ENCODE data around the gene FAM221B. TPM values are rescaled to one million over a fixed set of nuclear protein-coding genes. Genes with fewer than 3 reads are reported as not detected.

The FAM221B gene
- total RNA-seq, 2 experiments from 2014 or later: not detected

DNA sequence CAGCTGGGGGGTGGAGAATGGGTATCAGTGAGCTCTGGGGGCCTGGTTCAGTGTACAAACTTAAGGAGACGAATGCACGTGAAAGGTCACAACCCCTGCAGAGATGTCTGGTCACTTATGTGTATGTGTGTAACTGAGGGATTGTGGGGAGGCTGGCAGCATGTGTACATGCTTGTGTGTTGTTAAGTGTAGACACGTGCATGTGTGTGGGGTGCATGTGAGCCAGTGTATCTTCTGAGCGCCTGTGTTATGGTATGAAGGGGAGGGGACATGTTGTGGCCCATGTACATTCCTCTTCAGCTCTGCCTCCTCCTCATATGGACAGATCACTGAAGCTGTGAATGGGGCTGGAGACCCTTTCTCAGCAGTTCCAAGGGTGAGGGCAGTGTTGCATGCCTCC is 2.5 kb upstream of the FAM221B start:
- H3K4me3 Mint-ChIP-seq: no peak overlapping the region
- CTCF ChIA-PET: interaction anchor here (1.0 to 1.1 kb wide), 2 partner anchors 14 to 32 kb away, joined by 4 read pairs; no protein-coding TSS in a partner anchor
- no peak overlapping the region for H3K27ac Mint-ChIP-seq
- peaks cover 23% of the 10 kb centered on the region for H3K4me1 Mint-ChIP-seq (ENCODE audit: low read depth)
- no peak for DNase-seq
- H3K9me3 Mint-ChIP-seq: no peaks in the 10 kb centered on the region
- intact Hi-C loops (cut with micrococcal nuclease): no loop called here
- no peaks in the 10 kb centered on the region for H3K36me3 Mint-ChIP-seq (ENCODE audit: low read depth)
- H3K27me3 Mint-ChIP-seq (ENCODE audit: low read depth): peaks cover 2% of the 10 kb centered on the region

- CTCF ChIA-PET: no interaction called here
- H3K36me3 Mint-ChIP-seq (ENCODE audit: low read depth): no peaks in the 10 kb centered on the region
- DNase-seq: no peak
- H3K27ac Mint-ChIP-seq: no peak overlapping the region
- H3K4me3 Mint-ChIP-seq: peak overlapping the region; percentile 82
- no peaks in the 10 kb centered on the region for H3K9me3 Mint-ChIP-seq
- H3K4me1 Mint-ChIP-seq (ENCODE audit: low read depth): peaks cover 24% of the 10 kb centered on the region
- peaks cover 2% of the 10 kb centered on the region for H3K27me3 Mint-ChIP-seq (ENCODE audit: low read depth)
- intact Hi-C loops (cut with micrococcal nuclease): loop anchor here (2.0 to 5.0 kb wide), 3 partner anchors 73 to 712 kb away; partner anchors contain the start of genes ATOSB and RECK
These were observed 1.2 kb upstream of the FAM221B start for GRCh38 chr9:35829764-35830096.

DNA sequence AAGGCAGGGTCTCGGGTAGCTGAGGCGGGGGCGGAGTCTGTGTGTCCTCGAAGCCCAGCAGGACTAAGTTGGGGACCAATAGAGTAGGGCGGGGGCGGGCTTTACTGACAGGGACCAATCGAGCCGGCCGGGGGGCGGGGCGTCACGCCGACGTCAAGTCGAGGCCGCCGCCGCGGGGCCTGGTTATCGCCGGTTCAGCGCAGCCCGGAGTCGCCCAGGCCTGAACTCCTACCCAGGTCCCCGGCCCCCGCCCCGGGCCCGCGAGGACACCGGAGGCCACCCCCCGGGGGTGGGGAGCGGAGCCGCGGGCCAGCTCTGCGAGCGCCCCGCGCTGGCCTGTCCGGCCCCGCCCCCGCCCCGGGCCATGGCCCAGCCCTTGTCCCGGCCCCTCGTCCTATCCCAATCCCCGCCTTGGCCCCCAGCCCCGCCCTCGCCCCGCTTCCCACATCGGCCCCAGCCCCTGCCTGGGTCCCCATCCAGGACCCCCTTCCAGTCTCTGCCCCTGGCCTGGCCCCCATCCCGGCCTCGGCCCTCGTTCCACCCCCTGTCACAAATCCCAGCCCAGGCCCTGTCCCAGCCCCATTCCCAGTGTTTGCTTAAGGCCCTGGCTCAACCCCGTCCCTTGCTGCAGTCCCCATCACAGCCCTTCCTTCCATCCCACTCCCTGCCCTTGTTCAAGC is 692 bp upstream of the FAM221B start, which contains the start of gene TMEM8B:
Gene TMEM8B (plus strand): TSS at position 145 of the 680 bp plus-strand sequence. CDS start 220 bp downstream, at position 365.
- Mint-ChIP-seq H3K27ac (peak within 1 kb of the TSS; percentile 59), H3K4me3 (peak within 1 kb of the TSS; percentile 89), H3K27me3 (ENCODE audit: low read depth) (peaks cover 2% of the 10 kb centered on the region), H3K9me3 (no peaks in the 10 kb centered on the region), H3K36me3 (ENCODE audit: low read depth) (no peaks in the 10 kb centered on the region), H3K4me1 (ENCODE audit: low read depth) (peaks cover 24% of the 10 kb centered on the region)
- CTCF ChIA-PET: interaction anchor here (1.0 to 2.2 kb wide), 3 partner anchors 15 to 53 kb away, joined by 3 to 11 read pairs (median 8); no protein-coding TSS in a partner anchor
- peak; percentile 96 for DNase-seq
- intact Hi-C loops (cut with micrococcal nuclease): loop anchor here (2.0 to 5.0 kb wide), 3 partner anchors 72 to 712 kb away; partner anchors contain the start of genes ATOSB and RECK

GRCh38 chr9:35827486-35827885 is 1.0 kb downstream of the FAM221B start:
- intact Hi-C loops (cut with micrococcal nuclease): loop anchor here (5.0 kb wide), 2 partner anchors 210 to 710 kb away; partner anchors contain the start of genes ATOSB and RECK
- Mint-ChIP-seq H3K27ac (no peak overlapping the region), H3K4me3 (peak overlapping the region; percentile 9), H3K36me3 (ENCODE audit: low read depth) (no peaks in the 10 kb centered on the region), H3K9me3 (no peaks in the 10 kb centered on the region), H3K4me1 (ENCODE audit: low read depth) (peaks cover 24% of the 10 kb centered on the region), H3K27me3 (ENCODE audit: low read depth) (peaks cover 2% of the 10 kb centered on the region)
- CTCF ChIA-PET: interaction anchor here (1.4 to 2.5 kb wide), 5 partner anchors 19 to 79 kb away, joined by 4 to 14 read pairs (median 8); no protein-coding TSS in a partner anchor
- no peak for DNase-seq

- peaks cover 24% of the 10 kb centered on the region for H3K4me1 Mint-ChIP-seq (ENCODE audit: low read depth)
- H3K27me3 Mint-ChIP-seq (ENCODE audit: low read depth): peaks cover 2% of the 10 kb centered on the region
- DNase-seq: peak; percentile 55
- H3K4me3 Mint-ChIP-seq: peak overlapping the region; percentile 10
- H3K27ac Mint-ChIP-seq: no peak overlapping the region
- intact Hi-C loops (cut with micrococcal nuclease): loop anchor here (1.0 to 5.0 kb wide), 8 partner anchors 11 to 709 kb away; partner anchors contain the start of genes ATOSB, CREB3, HINT2 and RECK
- CTCF ChIA-PET: interaction anchor here (0.6 to 2.5 kb wide), 35 partner anchors 8 to 210 kb away, joined by 3 to 33 read pairs (median 4); partner anchors contain the start of genes HINT2 and SPAG8
- no peaks in the 10 kb centered on the region for H3K36me3 Mint-ChIP-seq (ENCODE audit: low read depth)
- H3K9me3 Mint-ChIP-seq: no peaks in the 10 kb centered on the region
These were observed 2.3 kb downstream of the FAM221B start for GRCh38 chr9:35826071-35826701.

DNA sequence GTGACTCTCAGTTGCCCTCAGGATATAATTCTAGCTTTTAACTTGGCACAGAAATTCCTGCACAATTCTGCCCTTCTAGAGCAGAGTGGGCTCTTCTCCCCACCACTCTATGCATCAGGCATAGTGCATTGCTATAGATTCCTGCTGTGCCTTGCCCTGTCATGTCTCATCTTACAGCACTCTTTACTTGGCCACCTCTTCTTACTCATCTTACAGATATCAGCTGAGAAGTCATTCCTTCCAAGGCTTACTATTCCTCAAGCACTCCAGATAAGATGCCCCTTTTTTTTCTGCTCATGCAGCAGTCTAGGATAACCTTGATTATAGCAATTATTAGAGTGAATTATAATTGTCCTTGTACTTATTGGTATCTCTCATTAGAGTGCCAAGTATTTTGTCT is 5.6 kb downstream of the FAM221B start:
- Mint-ChIP-seq H3K36me3 (ENCODE audit: low read depth) (no peaks in the 10 kb centered on the region), H3K27me3 (ENCODE audit: low read depth) (no peaks in the 10 kb centered on the region), H3K9me3 (no peaks in the 10 kb centered on the region), H3K4me1 (ENCODE audit: low read depth) (peaks cover 3% of the 10 kb centered on the region), H3K27ac (no peak overlapping the region), H3K4me3 (no peak overlapping the region)
- intact Hi-C loops (cut with micrococcal nuclease): no loop called here
- DNase-seq: no peak
- CTCF ChIA-PET: interaction anchor here (0.8 to 2.3 kb wide), 2 partner anchors 33 to 89 kb away, joined by 4 to 11 read pairs; no protein-coding TSS in a partner anchor

DNA sequence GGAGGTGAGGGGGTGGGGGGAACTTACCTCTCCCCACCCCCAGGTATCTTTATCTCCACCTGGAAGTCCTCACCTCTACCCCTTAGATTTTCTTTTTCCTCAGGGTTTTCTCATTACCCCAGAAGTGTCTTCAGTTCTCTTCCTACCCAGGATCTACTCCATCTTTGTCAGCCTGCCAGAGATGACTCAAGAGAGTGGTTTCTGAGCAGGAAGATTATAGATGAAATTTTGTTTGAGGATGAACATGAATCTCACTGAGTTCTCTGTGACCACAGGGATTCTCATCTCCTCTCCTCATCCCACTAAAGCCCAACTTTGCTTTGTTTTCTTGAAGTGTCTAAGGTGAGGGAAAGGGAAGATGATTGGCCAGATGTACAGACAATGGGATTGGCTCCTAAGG is 8.5 kb downstream of the FAM221B start:
- intact Hi-C loops (cut with micrococcal nuclease): no loop called here
- no peak overlapping the region for H3K27ac Mint-ChIP-seq
- DNase-seq: no peak
- no peaks in the 10 kb centered on the region for H3K36me3 Mint-ChIP-seq (ENCODE audit: low read depth)
- no peak overlapping the region for H3K4me3 Mint-ChIP-seq
- no peaks in the 10 kb centered on the region for H3K9me3 Mint-ChIP-seq
- CTCF ChIA-PET: interaction anchor here (1.4 kb wide), 1 partner anchor 29 kb away, joined by 3 read pairs; no protein-coding TSS in a partner anchor
- H3K4me1 Mint-ChIP-seq (ENCODE audit: low read depth): peaks cover 4% of the 10 kb centered on the region
- H3K27me3 Mint-ChIP-seq (ENCODE audit: low read depth): no peaks in the 10 kb centered on the region

GRCh38 chr9:35818341-35818740 is 10.2 kb downstream of the FAM221B start:
- DNase-seq: no peak
- no peaks in the 10 kb centered on the region for H3K36me3 Mint-ChIP-seq (ENCODE audit: low read depth)
- H3K4me3 Mint-ChIP-seq: no peak overlapping the region
- H3K9me3 Mint-ChIP-seq: no peaks in the 10 kb centered on the region
- H3K4me1 Mint-ChIP-seq (ENCODE audit: low read depth): peaks cover 12% of the 10 kb centered on the region
- no peak overlapping the region for H3K27ac Mint-ChIP-seq
- H3K27me3 Mint-ChIP-seq (ENCODE audit: low read depth): no peaks in the 10 kb centered on the region
- CTCF ChIA-PET: no interaction called here
- intact Hi-C loops (cut with micrococcal nuclease): no loop called here

GRCh38 chr9:35816708-35817107 is 11.8 kb downstream of the FAM221B start:
- Mint-ChIP-seq H3K9me3 (no peaks in the 10 kb centered on the region), H3K4me1 (ENCODE audit: low read depth) (peaks cover 26% of the 10 kb centered on the region), H3K27ac (no peak overlapping the region), H3K36me3 (ENCODE audit: low read depth) (no peaks in the 10 kb centered on the region), H3K4me3 (no peak overlapping the region), H3K27me3 (ENCODE audit: low read depth) (no peaks in the 10 kb centered on the region)
- intact Hi-C loops (cut with micrococcal nuclease): no loop called here
- no peak for DNase-seq
- CTCF ChIA-PET: interaction anchor here (1.0 to 1.4 kb wide), 2 partner anchors 8 to 10 kb away, joined by 3 to 4 read pairs; no protein-coding TSS in a partner anchor

DNA sequence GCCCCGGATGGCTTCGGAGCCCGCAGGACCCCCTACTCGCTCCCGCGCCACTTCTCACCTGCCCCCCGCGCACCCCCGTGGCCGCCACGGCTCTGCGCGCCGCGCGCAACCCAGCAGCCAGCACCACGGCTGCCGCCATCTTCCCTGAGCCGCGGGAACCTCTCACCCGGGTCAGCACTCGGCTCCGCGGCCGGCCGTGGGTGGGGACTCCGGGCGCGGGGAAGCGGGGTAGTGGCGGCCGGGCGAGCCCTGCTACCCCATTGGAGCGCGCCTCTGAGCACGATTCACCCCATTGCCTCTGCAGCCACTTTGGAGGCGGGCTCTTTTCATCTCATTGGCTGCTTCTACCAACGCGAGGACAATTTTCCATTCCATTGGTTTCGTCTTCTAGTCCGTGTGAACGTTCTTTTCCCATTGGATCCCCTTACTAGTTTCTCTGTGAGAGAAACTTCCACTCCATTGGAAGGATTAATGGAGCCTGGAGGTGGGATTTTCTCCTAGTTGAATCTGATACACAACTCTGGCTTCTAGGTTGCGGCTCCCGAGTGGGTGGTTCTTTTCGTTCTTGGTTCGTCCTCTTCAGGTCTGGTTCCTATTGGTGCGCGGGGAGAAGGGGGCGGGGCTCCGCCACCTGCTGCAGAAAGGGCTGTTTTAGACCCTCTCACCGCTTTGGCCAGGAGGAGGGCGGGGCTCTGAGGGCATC is 13.5 kb downstream of the FAM221B start, which contains the start of gene HINT2:
Gene HINT2 (minus strand): TSS at position 202 of the 703 bp plus-strand sequence. CDS start 63 bp downstream, at position 139.
- peak within 1 kb of the TSS; percentile 92 for H3K4me3 Mint-ChIP-seq
- DNase-seq: peak; percentile 98
- CTCF ChIA-PET: interaction anchor here (0.5 to 2.3 kb wide), 10 partner anchors 11 to 198 kb away, joined by 3 to 15 read pairs (median 4); partner anchors contain the start of genes CREB3, GBA2, RGP1 and TLN1
- peaks cover 28% of the 10 kb centered on the region for H3K4me1 Mint-ChIP-seq (ENCODE audit: low read depth)
- no peaks in the 10 kb centered on the region for H3K36me3 Mint-ChIP-seq (ENCODE audit: low read depth)
- no peaks in the 10 kb centered on the region for H3K27me3 Mint-ChIP-seq (ENCODE audit: low read depth)
- no peaks in the 10 kb centered on the region for H3K9me3 Mint-ChIP-seq
- intact Hi-C loops (cut with micrococcal nuclease): loop anchor here (1.0 to 5.0 kb wide), 9 partner anchors 11 to 704 kb away; partner anchors contain the start of genes CREB3, GBA2, GNE and RGP1
- H3K27ac Mint-ChIP-seq: peak within 1 kb of the TSS; percentile 97

GRCh38 chr9:35814106-35814840 is 14.3 kb downstream of the FAM221B start:
- Mint-ChIP-seq H3K36me3 (ENCODE audit: low read depth) (no peaks in the 10 kb centered on the region), H3K4me3 (peak overlapping the region; percentile 92), H3K4me1 (ENCODE audit: low read depth) (peaks cover 28% of the 10 kb centered on the region), H3K27me3 (ENCODE audit: low read depth) (no peaks in the 10 kb centered on the region), H3K27ac (peak overlapping the region; percentile 86), H3K9me3 (no peaks in the 10 kb centered on the region)
- DNase-seq: peak; percentile 55
- intact Hi-C loops (cut with micrococcal nuclease): loop anchor here (2.0 to 5.0 kb wide), 2 partner anchors 57 to 443 kb away; partner anchors contain the start of gene GNE
- CTCF ChIA-PET: interaction anchor here (0.5 to 2.3 kb wide), 10 partner anchors 11 to 198 kb away, joined by 3 to 15 read pairs (median 4); partner anchors contain the start of genes CREB3, FAM221B, GBA2 and RGP1

Measured in activated naive CD4-positive, alpha-beta T cell treated with anti-CD3 and anti-CD28 coated beads for 36 hours (primary cell).